Fibroblast of peridontal ligament (primary cell): ENCODE measurements around the gene C6orf163.
"Not testable (repeated sequence)": the region's sequence is repeated elsewhere in the genome, so short reads cannot be mapped to it uniquely, and the experiment has no call there.

Source experiments
- DNase-seq: peaks from one replicate; pipeline ENCODE4 v3.0.0-alpha.2; 2010; ENCODE audit errors: extremely low read depth

C6orf163 gene

DNA sequence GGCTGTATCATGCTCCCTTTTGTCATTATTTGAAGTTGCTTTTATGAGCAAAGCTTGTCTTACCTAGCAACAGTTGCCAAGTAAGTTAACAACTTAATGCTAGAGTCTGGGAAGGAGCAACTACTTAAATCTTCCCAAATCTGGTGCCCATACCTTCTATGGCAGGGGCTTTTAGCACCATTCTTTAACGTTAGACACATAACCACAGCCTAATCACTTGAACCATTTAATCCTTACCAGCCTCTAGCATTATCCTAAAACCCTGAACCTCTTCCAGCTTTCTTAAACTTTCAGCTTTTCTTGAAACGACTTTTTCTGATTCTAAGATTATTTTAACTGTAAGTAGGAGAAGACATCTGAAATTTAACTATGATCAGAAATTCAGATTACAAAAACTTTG, at the start of gene C6orf163:
Gene C6orf163, plus strand, starts transcription at position 83 of the 400 bp plus-strand sequence. Its CDS starts 287 bp downstream, at position 370.
- no peak for DNase-seq

DNA sequence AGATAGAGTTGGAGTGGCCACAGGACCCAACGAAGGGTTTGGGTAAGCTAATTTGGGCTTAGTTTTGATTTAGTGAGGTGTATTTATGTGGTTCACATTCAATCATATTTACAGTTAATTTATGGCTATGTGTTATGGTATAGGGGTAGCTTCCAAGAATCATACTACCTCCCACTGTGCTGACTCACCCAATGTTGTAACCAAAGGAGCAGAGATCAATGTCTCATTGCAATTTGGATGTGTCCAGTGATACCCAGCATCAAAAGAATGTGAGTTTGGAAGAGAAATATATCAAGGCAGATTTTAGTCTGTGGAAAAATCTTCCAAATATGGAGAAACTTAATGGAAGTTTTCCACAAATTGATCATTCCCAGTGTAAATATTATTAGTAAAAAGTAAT, 47.5 kb upstream of the C6orf163 start:
- peak; percentile 10 for DNase-seq

DNA sequence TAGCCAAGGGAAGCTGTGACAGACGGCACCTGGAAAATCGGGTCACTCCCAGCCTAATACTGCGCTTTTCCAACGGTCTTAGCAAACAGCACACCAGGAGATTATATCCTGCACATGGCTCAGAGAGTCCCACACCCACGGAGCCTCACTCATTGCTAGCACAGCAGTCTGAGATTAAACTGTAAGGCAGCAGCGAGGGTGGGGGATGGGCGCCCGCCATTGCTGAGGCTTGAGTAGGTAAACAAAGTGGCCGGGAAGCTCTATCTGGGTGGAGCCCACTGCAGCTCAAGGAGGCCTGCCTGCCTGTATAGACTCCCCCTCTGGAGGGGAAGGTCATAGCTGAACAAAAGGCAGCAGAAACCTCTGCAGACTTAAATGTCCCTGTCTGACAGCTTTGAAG, 43.3 kb upstream of the C6orf163 start:
- not testable (repeated sequence) for DNase-seq

DNA sequence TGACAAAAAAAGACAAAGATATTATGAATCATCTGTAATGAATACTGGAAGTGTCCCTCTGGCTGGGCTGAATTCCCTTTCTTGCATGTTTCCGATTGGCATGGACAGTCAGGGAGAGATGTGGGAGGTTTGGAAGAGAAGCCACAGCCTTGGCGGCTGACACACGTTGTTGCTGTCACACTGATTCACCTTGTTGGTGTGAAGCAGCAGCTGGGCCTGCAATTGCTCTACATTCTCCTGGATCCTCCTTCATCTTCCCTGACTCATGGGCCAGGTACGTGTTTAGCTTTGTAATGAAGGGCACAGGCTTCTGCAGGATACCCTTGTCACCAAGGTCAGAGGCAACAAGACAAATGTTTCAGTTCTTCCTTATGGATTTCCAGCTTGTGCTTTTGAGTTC, 35.6 kb upstream of the C6orf163 start:
- no peak for DNase-seq

DNA sequence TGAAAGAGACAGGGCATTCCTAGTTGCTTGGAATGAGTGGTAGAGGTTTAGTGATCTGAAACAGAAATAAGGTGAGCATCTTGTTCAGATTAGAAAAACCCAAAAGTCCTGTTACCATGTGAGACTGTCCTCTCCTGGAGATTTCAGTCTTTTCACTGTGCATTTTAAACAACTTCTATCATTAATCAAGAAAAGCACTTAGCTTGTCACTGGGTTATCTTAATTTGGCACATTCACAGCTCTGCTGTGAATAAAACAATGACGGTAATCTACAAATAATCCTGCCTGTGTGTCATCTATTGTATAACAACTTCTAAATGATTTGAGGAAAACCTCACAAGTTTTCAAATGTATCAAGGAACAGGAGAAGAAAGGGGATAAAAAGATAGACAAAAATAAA, 31.8 kb upstream of the C6orf163 start:
- no peak for DNase-seq

DNA sequence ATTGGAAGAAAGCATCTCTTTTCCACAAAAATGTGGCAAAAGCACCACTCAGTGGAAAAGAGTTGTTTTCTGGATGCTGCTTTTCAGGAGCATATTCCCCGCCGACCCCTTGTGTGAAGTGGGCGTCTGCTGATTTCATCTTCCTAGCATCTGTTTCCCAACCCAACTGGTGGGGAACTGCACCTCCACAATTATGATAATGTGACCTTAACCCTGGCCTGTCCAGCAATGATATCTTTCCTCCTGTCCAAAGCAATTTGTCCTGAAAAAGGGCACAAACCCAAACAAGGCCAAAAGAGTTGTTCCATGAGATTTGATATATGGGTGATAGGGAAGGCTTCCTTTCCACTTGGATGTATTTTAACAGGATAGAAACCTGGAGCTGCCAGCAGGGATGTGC, 29.5 kb upstream of the C6orf163 start:
- DNase-seq: no peak

DNA sequence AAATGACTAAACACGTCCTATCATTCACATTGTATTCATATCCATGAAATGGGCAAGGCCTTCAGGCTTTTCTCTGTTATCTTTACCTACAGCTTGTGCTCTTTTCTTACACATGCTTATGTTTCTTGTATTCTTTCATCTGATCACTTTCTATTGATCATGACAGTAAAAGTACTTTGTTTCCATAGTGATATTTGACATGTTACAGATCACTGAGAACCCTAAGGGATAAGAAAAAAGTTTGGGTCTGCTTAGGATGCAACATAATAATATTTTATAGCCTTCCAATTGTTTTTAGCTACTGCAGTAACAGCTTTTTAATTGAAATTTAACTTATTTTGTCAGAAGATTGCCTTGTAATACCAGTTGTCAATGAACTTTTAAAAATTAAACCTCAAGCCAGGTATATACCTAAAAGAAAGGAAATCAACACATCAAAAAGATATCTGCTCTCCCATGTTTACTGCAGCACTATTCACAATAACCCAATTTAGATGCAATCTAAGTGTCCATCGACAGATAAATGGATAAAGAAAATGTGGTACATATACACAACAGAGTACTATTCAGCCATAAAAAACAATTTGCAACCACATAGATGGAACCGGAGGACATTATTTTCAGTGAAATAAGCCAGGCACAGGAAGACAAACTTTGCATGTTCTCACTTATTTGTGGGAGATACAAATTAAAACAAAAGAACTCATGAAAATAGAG, 25.2 kb upstream of the C6orf163 start:
- DNase-seq: no peak

DNA sequence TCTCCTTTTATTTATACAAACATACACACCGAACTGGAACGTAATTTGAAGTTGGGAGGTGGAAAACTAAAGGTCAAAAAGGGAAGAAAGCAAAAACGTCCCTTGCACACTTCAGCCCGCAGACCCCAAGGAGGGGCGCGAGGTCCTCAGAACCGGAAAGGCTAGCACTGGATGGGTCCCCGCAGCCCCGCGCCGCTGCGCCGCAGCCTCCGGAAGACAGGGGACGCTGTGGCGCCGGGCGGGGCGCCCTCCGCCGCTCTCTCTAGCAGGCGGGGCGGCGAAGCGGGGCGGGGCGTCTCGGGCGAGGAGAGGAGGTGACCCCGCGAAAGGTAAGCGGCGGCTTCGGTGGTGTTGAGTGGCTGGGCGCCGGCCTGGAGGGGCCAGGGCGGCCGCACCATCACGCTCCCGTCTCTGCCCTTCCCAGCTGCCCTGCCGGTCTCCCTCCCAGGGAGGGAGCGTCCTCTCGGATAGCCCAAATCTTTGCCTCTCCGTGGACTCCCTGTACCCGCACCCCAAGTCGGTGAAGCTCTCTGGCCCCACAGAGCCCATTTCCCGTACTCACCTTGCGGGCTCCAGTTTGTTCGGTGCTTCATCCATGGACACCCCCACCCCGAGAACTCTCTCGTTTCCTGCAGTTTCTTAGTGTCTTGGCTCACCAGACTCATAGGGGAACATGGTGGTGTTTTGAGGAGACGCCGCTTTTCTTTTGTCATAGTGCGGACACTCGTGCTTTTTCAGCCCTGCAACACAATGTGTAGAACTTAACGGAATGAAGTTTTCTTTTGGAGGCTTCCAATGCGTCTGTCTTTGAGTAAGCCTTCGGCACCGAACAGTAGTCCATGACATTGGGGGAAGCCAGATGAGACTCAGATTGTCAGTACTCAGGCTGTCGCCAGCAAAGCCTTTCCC, 22.1 kb upstream of the C6orf163 start, which contains the start of gene SMIM8:
Gene SMIM8, plus strand, starts transcription at position 285 of the 909 bp plus-strand sequence. CDS start 14,444 bp downstream, outside the sequence.
- DNase-seq: peak; percentile 52

DNA sequence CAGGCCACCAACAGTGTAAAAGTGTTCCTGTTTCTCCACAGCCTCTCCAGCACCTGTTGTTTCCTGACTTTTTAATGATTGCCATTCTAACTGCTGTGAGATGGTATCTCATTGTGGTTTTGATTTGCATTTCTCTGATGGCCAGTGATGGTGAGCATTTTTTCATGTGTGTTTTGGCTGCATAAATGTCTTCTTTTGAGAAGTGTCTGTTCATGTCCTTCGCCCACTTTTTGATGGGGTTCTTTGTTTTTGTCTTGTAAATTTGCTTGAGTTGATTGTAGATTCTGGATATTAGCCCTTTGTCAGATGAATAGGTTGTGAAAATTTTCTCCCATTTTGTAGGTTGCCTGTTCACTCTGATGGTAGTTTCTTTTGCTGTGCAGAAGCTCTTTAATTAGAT, 20.7 kb upstream of the C6orf163 start:
- not testable (repeated sequence) for DNase-seq

DNA sequence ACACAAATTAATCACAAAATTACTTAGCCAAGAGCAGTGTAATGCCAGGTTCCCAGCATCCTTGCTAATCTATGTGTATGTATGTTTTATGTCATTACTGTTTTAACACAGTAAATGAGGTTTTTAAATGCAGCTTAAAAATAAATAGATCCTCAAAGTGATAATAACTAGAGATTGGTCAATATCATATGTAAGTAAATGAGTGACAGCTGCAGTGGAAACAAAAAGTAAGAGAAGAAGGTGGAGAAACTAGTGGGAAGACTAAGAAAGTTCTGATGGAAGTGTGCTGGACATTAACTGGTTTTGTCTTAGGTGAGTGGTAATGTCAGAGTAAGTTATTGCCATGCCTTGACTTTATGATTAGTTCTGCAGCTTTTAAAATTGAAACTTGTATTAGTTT, 13.7 kb upstream of the C6orf163 start:
- no peak for DNase-seq

DNA sequence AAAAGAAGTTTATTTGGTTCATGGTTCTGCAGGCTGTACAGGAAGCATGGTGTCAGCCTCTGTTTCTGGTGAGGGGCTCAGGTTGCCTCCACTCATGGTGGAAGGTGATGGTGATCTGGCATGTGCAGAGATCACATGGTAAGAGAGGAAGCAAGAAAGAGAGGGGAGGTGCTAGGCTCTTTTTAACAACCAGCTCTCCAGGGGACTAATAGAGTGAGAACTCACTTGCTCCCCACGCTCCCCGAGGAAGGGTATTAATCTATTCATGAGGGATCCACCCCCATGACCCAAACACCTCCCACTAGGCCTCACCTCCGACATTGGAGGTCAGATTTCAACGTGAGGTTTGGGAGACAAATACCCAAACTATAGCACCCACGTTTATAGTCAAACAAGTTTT, 11.6 kb upstream of the C6orf163 start:
- DNase-seq: no peak

DNA sequence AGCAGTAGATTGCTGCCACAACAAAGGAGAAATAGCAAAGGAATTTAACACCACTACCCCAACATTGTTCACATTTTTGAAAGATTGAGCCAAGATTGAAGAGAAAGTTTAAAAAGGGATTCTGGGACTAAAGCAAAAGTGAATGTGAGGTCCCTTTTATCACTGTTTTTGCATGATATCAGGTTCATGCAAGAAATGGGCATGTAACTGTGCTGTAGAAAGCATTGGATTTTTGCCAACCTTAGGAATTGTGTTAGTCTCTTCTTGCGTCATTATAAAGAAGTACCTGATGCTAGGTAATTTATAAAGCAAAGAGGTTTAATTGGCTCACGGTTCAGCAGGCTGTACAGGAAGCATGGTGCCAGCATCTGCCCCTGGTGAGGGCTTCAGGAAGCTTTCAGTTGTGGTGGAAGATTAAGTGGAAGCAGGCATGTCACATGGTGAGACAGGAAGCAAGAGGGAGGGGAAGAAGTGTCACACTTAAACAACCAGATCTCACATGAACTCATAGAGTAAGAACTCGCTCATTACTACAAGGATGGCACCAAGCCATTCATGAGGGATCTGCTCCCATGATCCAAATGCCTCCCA, 10.9 kb upstream of the C6orf163 start:
- peak; percentile 14 for DNase-seq

DNA sequence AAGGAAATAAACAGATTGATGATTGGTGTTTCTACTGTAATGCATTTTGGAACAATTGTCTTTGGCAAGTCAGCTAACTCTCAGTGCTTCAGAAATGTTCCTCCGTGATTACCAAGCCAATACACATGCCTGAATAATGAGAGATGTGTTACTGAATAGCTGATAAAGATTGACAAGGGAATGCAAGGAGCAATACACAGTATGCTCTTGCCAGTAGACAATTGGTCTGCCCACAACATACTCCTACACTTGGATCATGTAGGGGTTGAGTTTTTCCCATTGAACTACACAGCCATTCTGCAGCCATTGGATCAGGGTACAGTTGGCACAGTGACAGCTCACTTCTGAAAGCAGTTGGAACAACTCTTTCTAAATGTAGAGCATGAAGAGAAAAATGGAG, 9.9 kb upstream of the C6orf163 start:
- no peak for DNase-seq

DNA sequence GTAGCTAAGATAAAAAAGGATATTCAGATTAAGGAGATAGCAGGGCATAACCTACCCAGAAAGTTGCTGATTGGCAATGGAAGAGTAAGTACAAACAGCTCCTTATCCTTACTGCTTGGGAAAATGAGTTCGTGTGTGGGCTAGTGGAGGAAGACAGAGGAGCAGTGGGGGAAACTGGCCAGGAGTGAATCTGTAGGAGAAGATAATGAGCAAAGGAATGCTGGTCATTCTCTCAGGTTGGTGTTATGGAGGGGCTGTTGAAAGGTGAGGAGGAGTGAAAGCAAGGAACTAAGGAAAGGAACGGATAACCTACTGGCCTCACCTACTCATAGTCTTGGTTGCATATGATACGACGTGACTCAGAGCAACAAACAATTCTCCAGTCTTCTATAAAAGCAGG, 8.2 kb upstream of the C6orf163 start:
- DNase-seq: no peak

DNA sequence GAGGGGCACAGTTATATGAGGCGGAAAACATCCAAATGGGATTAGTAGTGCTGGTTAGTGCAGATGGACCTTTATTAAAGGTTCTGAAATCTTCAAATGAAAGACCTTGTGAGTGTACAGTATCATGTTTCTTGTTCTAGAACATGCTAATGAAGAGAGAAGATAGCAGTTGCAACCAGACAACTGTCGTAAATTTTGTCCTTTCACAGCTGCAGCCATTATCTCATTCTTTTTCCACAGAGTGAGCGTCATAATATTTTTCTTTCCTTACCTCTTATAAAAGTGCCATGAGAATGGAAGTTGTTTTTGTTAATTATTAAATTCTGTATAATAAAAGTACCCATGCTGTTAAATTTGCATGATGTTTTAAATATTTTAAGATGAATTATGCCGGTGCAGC, 4.4 kb upstream of the C6orf163 start:
- DNase-seq: no peak

DNA sequence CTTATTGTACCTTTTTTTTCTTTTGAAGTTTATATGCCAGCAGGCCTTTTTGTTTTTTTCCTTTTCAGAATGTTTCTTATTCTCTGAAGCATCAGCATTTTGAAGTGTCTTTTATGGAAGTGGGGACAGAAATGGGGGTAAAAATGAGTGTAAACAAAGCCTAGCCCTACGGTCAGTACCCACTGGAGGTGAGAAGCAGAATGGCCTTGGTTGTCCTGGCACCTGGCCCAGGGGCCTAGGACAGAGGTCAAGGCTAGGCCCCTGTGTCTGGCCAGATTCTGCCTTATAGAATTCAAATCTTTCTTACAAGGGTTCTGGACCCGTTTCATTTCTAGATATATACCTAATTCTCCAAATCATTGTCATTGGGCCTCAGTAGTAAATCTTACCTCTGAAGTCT, 3.5 kb upstream of the C6orf163 start:
- no peak for DNase-seq

DNA sequence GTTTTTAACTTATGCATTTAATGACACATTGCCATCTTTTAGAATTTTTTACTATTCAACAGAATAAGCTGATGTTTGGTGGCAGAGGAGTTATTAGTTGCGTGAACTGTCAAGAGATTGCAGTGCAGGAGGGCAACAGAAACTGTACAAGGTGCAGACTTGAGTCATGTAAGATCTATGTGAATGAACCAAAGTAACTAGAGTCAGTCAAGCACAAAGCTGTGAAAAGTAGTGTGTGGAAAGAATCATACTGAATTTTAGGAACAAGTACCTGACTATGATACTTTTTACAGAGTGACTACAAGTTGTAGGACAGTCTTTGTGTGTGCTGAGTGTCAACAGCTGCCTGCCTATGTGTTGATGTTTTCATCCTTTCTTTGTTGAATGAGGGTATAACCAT, 2.7 kb upstream of the C6orf163 start:
- no peak for DNase-seq

DNA sequence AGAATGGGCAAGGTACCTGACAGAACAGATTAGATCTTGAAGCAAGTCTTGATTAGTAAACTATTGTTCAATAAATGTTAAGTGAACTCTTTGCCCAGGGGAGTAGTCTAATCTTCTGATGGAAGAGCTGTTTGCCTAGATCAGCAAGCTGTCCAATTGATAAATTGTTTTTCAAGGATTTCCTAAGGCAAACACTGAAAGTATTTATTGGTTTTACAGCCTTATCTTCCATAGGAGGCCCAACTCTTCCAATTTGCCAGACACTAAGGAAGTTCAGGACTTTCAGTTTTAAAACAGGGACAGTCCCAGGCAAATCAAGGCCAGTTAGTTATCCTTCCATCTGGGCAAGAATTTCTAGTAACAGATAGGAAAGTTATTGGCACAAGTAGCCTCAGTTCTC, 1.8 kb upstream of the C6orf163 start:
- no peak for DNase-seq

DNA sequence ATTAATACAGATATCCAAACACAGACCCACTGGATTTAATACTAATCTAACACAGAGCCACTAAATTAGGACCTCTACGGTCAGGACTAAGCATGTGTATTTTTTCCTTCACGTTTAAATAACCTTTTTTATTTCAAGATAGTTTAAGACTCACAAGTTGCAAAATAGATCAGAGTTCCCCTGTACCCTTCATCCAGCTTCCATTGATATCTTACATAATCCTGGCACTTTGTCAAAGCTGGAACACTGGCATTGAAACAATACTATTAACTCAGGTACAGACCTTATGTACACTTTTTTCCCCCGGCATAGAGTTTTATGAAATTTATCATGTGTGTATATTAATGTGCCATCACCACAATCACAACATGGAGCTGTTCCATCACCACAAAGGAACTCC, 2.1 kb downstream of the C6orf163 start:
- DNase-seq: no peak

DNA sequence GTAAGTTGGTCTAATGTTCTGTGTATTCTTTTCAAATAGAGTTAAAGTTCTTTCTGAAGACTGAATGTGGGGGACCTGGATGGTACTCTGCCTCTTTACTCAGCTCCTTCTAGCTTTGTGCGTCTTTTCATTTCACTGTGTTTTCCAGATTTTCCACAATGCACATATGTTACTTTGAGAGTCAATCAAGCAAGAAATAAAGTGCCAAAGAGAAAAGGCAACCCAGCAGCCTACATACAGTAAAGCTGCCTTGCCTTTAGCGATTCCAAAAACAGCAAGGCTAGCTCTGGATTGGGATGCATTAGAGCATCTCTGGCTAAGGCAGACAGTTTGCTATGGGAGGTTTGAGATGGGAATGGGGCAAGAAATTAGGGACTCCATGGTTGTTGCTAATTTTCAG, 5.3 kb downstream of the C6orf163 start:
- no peak for DNase-seq

DNA sequence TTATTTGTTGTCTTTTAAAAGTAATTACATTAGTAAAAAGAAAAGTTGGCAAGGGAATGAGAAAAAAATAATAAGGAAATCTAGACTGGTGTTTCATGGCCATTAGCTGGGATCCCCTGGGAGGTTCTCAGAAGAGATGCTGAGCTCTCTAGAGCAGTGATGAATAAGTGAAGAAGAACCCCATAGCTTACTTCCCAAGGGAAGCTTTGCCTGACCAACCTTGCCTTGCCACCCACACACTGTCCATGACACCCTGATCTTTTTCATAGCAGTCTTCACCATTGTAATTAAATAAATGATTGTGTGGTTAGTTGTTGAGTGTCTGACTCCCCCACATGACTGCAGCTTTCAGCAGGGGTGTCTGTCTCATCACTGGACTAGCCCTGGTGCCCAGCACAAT, 5.9 kb downstream of the C6orf163 start:
- no peak for DNase-seq

DNA sequence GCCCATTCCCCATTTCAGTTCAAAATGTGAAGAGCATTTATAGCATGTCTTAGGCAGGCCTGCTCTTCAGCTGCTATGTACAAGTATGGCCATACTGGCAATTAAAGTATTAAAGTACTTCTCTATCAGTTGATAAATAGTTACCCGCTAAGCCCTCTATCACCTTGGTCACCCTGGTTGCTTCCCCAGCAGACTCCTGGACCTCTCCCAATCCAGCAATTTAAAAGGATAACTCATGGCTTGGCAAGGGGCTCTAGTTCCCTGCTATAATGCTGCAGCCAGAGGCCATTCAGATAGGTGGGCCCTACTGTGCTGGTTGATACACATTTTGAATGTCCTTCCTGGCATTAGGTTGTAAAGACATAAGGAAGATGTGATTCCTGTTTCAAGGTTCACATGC, 7.0 kb downstream of the C6orf163 start:
- DNase-seq: no peak

DNA sequence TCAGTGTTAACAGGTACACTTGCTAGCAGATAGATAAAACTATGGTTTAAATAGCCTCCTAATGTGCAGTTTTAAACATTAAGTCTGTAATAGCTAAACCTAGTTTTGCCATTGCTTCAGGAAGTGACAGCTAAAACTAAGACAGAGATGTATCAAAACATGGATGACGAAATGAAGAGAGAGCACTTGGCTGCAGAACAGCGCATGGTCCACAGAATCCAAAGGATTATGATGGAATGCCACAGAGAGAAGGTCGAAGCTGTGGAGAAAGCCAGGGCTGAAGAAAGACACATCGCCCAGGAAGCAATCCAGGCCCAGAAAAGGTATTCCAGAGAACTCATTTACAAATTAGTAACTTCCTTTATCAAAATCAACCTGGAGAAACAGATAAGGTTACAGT, 11.6 kb downstream of the C6orf163 start:
- DNase-seq: no peak
